K562 (cell line): Measurements from ENCODE around the gene C6orf15. TPM values are rescaled to one million over a fixed set of nuclear protein-coding genes. Genes with fewer than 3 reads are reported as not detected.

Experiments
- CREB3 ChIP-seq: fragments of 450-650 bp; conservative IDR thresholded peaks from 2 replicates; pipeline ENCODE4 v1.6.1; 2016; ENCODE audit warnings: missing genetic modification characterization, low read depth, mild to moderate bottlenecking, missing compliant biosample characterization, moderate library complexity
- FOXP1 ChIP-seq: sonication (generic); formaldehyde crosslinking; IDR thresholded peaks from 2 replicates; pipeline ENCODE4 v1.8.0; 2022; ENCODE audit warnings: mild to moderate bottlenecking, missing genetic modification reagents
- HINFP ChIP-seq: fragments of 450-650 bp; conservative IDR thresholded peaks from 2 replicates; pipeline ENCODE4 v1.6.1; 2016; ENCODE audit warnings: missing genetic modification characterization, low read depth, mild to moderate bottlenecking, control low read depth, missing compliant biosample characterization
- MGA ChIP-seq: fragments of 450-650 bp; IDR thresholded peaks from 2 replicates; pipeline ENCODE4 v1.6.1; 2016; ENCODE audit warnings: mild to moderate bottlenecking, moderate library complexity
- MTF1 ChIP-seq: fragments of 250-450 bp; sonication (Bioruptor Pico); IDR thresholded peaks from 2 replicates; pipeline ENCODE4 v1.9.0; 2021; ENCODE audit warnings: moderate library complexity, mild to moderate bottlenecking, inconsistent platforms, borderline replicate concordance
- NR1H2 ChIP-seq: sonication (generic); formaldehyde crosslinking; IDR thresholded peaks from 2 replicates; pipeline ENCODE4 v1.4.0; 2020; ENCODE audit warnings: mild to moderate bottlenecking, missing genetic modification reagents
- POLR2B ChIP-seq: fragments of 450-650 bp; IDR thresholded peaks from 2 replicates; pipeline ENCODE4 v1.6.1; 2018; ENCODE audit warnings: low read depth; ENCODE audit not compliant: partially characterized antibody
- SAFB2 ChIP-seq: fragments of 200-400 bp; formaldehyde crosslinking; IDR thresholded peaks from 2 replicates; pipeline ENCODE4 v1.6.1; 2018; ENCODE audit warnings: borderline replicate concordance, low read length, low read depth, moderate library complexity; ENCODE audit not compliant: severe bottlenecking
- SIN3B ChIP-seq: fragments of 450-650 bp; IDR thresholded peaks from 2 replicates; pipeline ENCODE4 v1.6.1; 2017; ENCODE audit warnings: low read depth, mild to moderate bottlenecking, moderate library complexity
- SMAD2 ChIP-seq: fragments of 150-350 bp; IDR thresholded peaks from 2 replicates; pipeline ENCODE4 v1.6.1; 2014; ENCODE audit warnings: low read depth, mild to moderate bottlenecking, low read length
- SMARCA4 ChIP-seq: fragments of 450-650 bp; IDR thresholded peaks from 2 replicates; pipeline ENCODE4 v1.6.1; 2016
- SMARCB1 ChIP-seq: IDR thresholded peaks from 2 replicates; pipeline ENCODE4 v1.6.1; 2011; ENCODE audit warnings: improper control_type of control experiment, low read depth; ENCODE audit not compliant: insufficient read length
- YBX1 ChIP-seq: fragments of 450-650 bp; IDR thresholded peaks from 2 replicates; pipeline ENCODE4 v1.7.1; 2016; ENCODE audit warnings: mild to moderate bottlenecking
- polyA plus RNA-seq, 8 experiments: library from polyadenylated mRNA; depleted of rRNA in 4 of 8; stranded (reverse) in 5 of 8; unstranded in 3 of 8; fragments of >200 nt; fragmentation: Nextera tagmentation in 2 of 8; fragmentation: Illumina TruSeq in 1 of 8; extraction: Ambion mirVana in 2 of 8; extraction: Trizol in 1 of 8; gene quantifications; 2 replicates each; pipeline versions ENCODE4 v1.2.1 to v1.2.3, GENCODE V29; 2011 to 2014; ENCODE audit warnings: inconsistent platforms in 1 of 8, missing spikeins in 1 of 8
- total RNA-seq, 7 experiments: library from RNA; depleted of rRNA in 6 of 7; stranded (reverse); fragments of >200 nt in 6 of 7; fragmentation: Illumina TruSeq in 2 of 7; extraction: Trizol in 2 of 7; gene quantifications; 2 replicates each; pipeline versions ENCODE4 v1.2.1 to v1.2.3, GENCODE V29; 2011 to 2021; ENCODE audit warnings: low replicate concordance in 1 of 7

Gene C6orf15
- total and polyA plus RNA-seq, 9 of the 15 experiments (the other 6 are each of a cell fraction or from before 2014, with no cell fraction given), result not detected

- TF ChIP-seq MGA, result no peak
- no peak for TF ChIP-seq NR1H2 (CRISPR knock-in tag)
- no peak for TF ChIP-seq POLR2B
- TF ChIP-seq SIN3B, result no peak
- TF ChIP-seq YBX1, result no peak
- no peak for TF ChIP-seq SMARCB1
- peak; percentile 59; the same call in 1 of the 2 replicates for TF ChIP-seq SMARCA4
- 0 out of 2 replicates have a peak, but pooled peaks have one; percentile 31 for TF ChIP-seq MTF1
- no peak for TF ChIP-seq FOXP1 (CRISPR knock-in tag)
- TF ChIP-seq HINFP (tag), result no peak
- TF ChIP-seq CREB3, result no peak
- TF ChIP-seq SMAD2, result no peak
- no peak for TF ChIP-seq SAFB2
These were observed 25.5 kb downstream of the C6orf15 start (continued) for GRCh38 chr6:31086788-31087440.
